Endothelial cell of umbilical vein (primary cell): ENCODE measurements around the gene ALK. TPM values are rescaled to one million over a fixed set of nuclear protein-coding genes. Genes with fewer than 3 reads are reported as not detected.

ENCODE experiments used
- BruUV-seq: library from RNA; stranded (reverse); fragments of 400-500 nt; replicated peaks from 2 replicates; lab custom pipeline; 2021; lab: Mats Ljungman, UMichigan
- CTCF ChIA-PET: fragments of 300-600, 350-600 bp; sonication (Branson Sonifier 250); formaldehyde crosslinking; loops from one replicate; lab custom pipeline; 2021; ENCODE audit warnings: antibody characterized with exemption, inconsistent platforms; lab: Charles Lee
- POLR2A ChIA-PET: fragments of 300-600, 350-600 bp; sonication (Branson Sonifier 250); formaldehyde crosslinking; loops from one replicate; lab custom pipeline; 2021; ENCODE audit warnings: antibody characterized with exemption, inconsistent platforms; lab: Charles Lee
- DNase-seq: peaks from one replicate; pipeline ENCODE4 v3.0.0-alpha.2; 2011; ENCODE audit warnings: low read depth, low spot score
- FAIRE-seq: peaks from 2 replicates; lab custom pipeline; 2011; peaks lifted over from hg19 to GRCh38; lab: Jason Lieb, UNC
- H2AFZ ChIP-seq: 2 replicates; pipeline ENCODE4 v1.6.0; 2012; ENCODE audit warnings: low read depth, low read length, control low read depth, inconsistent platforms
- H3K27ac ChIP-seq: 2 replicates; pipeline ENCODE4 v1.5.1; 2011; ENCODE audit warnings: low read depth, mild to moderate bottlenecking, control low read depth, low read length, moderate library complexity; ENCODE audit not compliant: insufficient read depth
- H3K27me3 ChIP-seq, 2 experiments: 2 replicates each; pipeline versions ENCODE4 v1.6.0 to v1.6.1; 2011; ENCODE audit warnings: low read length in 2 of 2, mixed read lengths in 1 of 2; ENCODE audit not compliant: control insufficient read depth in 2 of 2, insufficient read depth in 2 of 2
- H3K36me3 ChIP-seq, 2 experiments: 2 replicates in 1 of 2; 3 replicates in 1 of 2; pipeline ENCODE4 v1.5.1; 2011; ENCODE audit warnings: low read length in 2 of 2, mild to moderate bottlenecking in 1 of 2, moderate library complexity in 1 of 2; ENCODE audit not compliant: control insufficient read depth in 2 of 2, insufficient read depth in 2 of 2; ENCODE audit errors: extremely low read depth in 1 of 2
- H3K4me1 ChIP-seq: 3 replicates; pipeline ENCODE4 v1.5.1; 2011; ENCODE audit warnings: mild to moderate bottlenecking, low read length; ENCODE audit not compliant: control insufficient read depth, insufficient read depth; ENCODE audit errors: extremely low read depth
- H3K4me2 ChIP-seq: 2 replicates; pipeline ENCODE4 v1.6.1; 2011; ENCODE audit warnings: low read length, control low read depth, mixed read lengths; ENCODE audit not compliant: insufficient read depth
- H3K4me3 ChIP-seq, 3 experiments: fragments of 200-600 bp in 1 of 3; sonication (generic), shearing (Covaris generic) in 1 of 3; replicated peaks in 1 of 3; 2 replicates each; pipeline ENCODE4 v1.5.1; 2011 to 2016; ENCODE audit warnings: control low read depth in 3 of 3, low read length in 3 of 3, mild to moderate bottlenecking in 2 of 3, inconsistent platforms in 1 of 3, low read depth in 1 of 3, moderate library complexity in 1 of 3; ENCODE audit not compliant: insufficient read depth in 1 of 3
- H3K79me2 ChIP-seq: 2 replicates; pipeline ENCODE4 v1.6.0; 2012; ENCODE audit warnings: low read length, inconsistent platforms; ENCODE audit not compliant: control insufficient read depth, insufficient read depth
- H3K9ac ChIP-seq: replicated peaks from 2 replicates; pipeline ENCODE3; 2011; ENCODE audit warnings: low read length, control low read depth; ENCODE audit not compliant: insufficient read depth; ENCODE audit errors: extremely low read depth
- H3K9me1 ChIP-seq: replicated peaks from 3 replicates; pipeline ENCODE4 v1.6.0; 2011; ENCODE audit warnings: mild to moderate bottlenecking, low read length; ENCODE audit not compliant: control insufficient read depth, insufficient read depth; ENCODE audit errors: extremely low read depth
- H3K9me3 ChIP-seq: replicated peaks from 2 replicates; pipeline ENCODE4 v1.5.1; 2012; ENCODE audit warnings: low read length, inconsistent platforms; ENCODE audit not compliant: control insufficient read depth, insufficient read depth
- H4K20me1 ChIP-seq: replicated peaks from 2 replicates; pipeline ENCODE3; 2011; ENCODE audit warnings: mild to moderate bottlenecking, low read length; ENCODE audit not compliant: control insufficient read depth, insufficient read depth; ENCODE audit errors: extremely low read depth
- CTCF ChIP-seq, 2 donors: IDR thresholded peaks; 1 replicate in 1 of 2; 2 replicates in 1 of 2; pipeline ENCODE4 v1.5.1; 2011; ENCODE audit warnings: low read length in 2 of 2, mild to moderate bottlenecking in 2 of 2, moderate library complexity in 2 of 2, control low read depth in 1 of 2, inconsistent platforms in 1 of 2, low read depth in 1 of 2; ENCODE audit not compliant: insufficient read depth in 1 of 2; ENCODE audit errors: extremely low read depth in 1 of 2
- EZH2 ChIP-seq: IDR thresholded peaks from 2 replicates; pipeline ENCODE4 v1.6.1; 2012; ENCODE audit warnings: borderline replicate concordance, low read depth, mild to moderate bottlenecking, moderate library complexity, low read length, inconsistent platforms; ENCODE audit not compliant: severe bottlenecking
- FOS ChIP-seq: IDR thresholded peaks from 2 replicates; pipeline ENCODE4 v1.6.1; 2011; ENCODE audit warnings: mild to moderate bottlenecking, low read length, moderate library complexity, borderline replicate concordance; ENCODE audit not compliant: insufficient read depth
- JUN ChIP-seq: IDR thresholded peaks from 2 replicates; pipeline ENCODE4 v1.6.1; 2011; ENCODE audit warnings: borderline replicate concordance, low read depth; ENCODE audit not compliant: insufficient read length, insufficient read depth
- MAX ChIP-seq: IDR thresholded peaks from 2 replicates; pipeline ENCODE4 v1.6.1; 2011; ENCODE audit not compliant: insufficient read depth, insufficient read length
- MYC ChIP-seq: IDR thresholded peaks from one replicate; pipeline ENCODE4 v1.6.1; 2011; ENCODE audit warnings: mild to moderate bottlenecking, low read depth, low read length
- POLR2A ChIP-seq: IDR thresholded peaks from 2 replicates; pipeline ENCODE4 v1.6.1; 2012; ENCODE audit warnings: low read depth, mild to moderate bottlenecking, control low read depth, low read length
- POLR2AphosphoS5 ChIP-seq: IDR thresholded peaks from 2 replicates; pipeline ENCODE4 v1.6.1; 2012; ENCODE audit warnings: low read depth, mild to moderate bottlenecking, control low read depth, low read length, moderate library complexity; ENCODE audit not compliant: insufficient read depth
- dilution Hi-C: fragments of 300-500 bp; cut with MboI; formaldehyde crosslinking; loops from one replicate; pipeline ENCODE4 v1.15.0; 2019; ENCODE audit warnings: low sequenced_read_pairs; ENCODE audit not compliant: extremely low pct_ligation_motif_present
- intact Hi-C: fragments of 100-400 bp; cut with micrococcal nuclease; formaldehyde crosslinking; loops from one replicate; pipeline ENCODE4 v1.10.0; 2022
- polyA plus RNA-seq, 4 experiments: library from polyadenylated mRNA; depleted of rRNA in 3 of 4; stranded (reverse) in 3 of 4; unstranded in 1 of 4; fragments of >200 nt; gene quantifications; 2 replicates each; pipeline versions ENCODE4 v1.2.1 to v1.2.3, GENCODE V29; 2011 to 2012; ENCODE audit warnings: missing spikeins in 1 of 4
- total RNA-seq: library from RNA; stranded (reverse); gene quantifications from 2 replicates; pipeline ENCODE4 v1.2.3, GENCODE V29; 2021

Gene ALK
- total and polyA plus RNA-seq, 2 donors (not counting 3 experiments of a cell fraction or from before 2014, with no cell fraction given) = not detected

GRCh38 chr2:29676886-29677453 is 244.4 kb downstream of the ALK start:
- intact Hi-C loops = no loop called here

More at GRCh38 chr2:29676886-29677453, 244.4 kb downstream of the ALK start:
- ChIA-PET POLR2A (no interaction called here), CTCF (no interaction called here)
- Histone ChIP-seq H3K4me2 (no peak overlapping the region), H3K27me3 (no peaks in the 10 kb centered on the region), H3K27ac (no peak overlapping the region), H3K9ac (no peak overlapping the region), H2AFZ (no peak overlapping the region), H3K4me1 (no peaks in the 10 kb centered on the region), H3K79me2 (no peaks in the 10 kb centered on the region), H3K36me3 (no peaks in the 10 kb centered on the region), H3K4me3 (no peak overlapping the region), H4K20me1 (no peaks in the 10 kb centered on the region), H3K9me1 (no peaks in the 10 kb centered on the region), H3K9me3 (no peaks in the 10 kb centered on the region)
- FAIRE-seq (no peak), DNase-seq (no peak)
- dilution Hi-C loops = no loop called here
- no TSS peak for BruUV-seq
- TF ChIP-seq CTCF (IDR thresholded peaks at IDR 0.05; ENCODE audit: extremely low read depth in 1 of 2, insufficient read depth in 1 of 2, low read depth in 1 of 2, low read length in 2 of 2) (no peak), JUN (no peak), POLR2A (no peak), EZH2 (no peak), MAX (no peak), MYC (no peak), POLR2AphosphoS5 (no peak), FOS (no peak)
